ENCODE results near the gene VSX1.

DNA sequence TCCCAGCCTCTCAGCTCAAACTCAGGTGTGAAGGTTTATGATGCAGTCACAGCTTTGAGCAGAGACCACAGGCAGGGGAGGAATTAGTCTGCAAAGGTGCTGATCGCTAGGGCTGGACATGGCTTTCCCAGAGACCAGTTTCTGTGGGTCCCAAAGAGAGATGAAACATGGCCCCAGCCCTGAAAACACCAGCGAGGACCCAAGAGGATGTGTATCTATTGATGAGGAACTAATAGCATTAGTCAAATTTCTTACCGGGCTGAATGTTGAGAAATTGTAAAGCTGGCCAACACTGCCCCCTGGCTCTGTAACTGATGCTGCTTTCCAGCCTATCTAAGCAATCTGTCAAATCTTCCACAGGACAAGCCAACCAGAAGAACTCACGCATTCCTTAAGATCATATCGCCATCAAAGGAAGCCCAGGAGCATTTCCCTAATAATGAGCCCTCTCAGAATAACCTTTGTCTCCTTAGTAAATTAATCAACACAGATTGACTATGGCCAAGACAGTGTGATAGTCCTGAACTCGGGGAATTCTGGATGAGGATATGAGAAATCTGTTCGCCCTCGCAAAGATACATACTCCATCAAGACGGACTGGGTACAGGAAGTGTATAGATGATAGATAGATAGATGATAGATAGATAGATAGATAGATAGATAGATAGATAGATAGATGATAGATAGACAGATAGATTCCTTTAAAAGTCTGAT, 16.2 kb downstream of the VSX1 start:
- TF ChIP-seq, protein P1, sequence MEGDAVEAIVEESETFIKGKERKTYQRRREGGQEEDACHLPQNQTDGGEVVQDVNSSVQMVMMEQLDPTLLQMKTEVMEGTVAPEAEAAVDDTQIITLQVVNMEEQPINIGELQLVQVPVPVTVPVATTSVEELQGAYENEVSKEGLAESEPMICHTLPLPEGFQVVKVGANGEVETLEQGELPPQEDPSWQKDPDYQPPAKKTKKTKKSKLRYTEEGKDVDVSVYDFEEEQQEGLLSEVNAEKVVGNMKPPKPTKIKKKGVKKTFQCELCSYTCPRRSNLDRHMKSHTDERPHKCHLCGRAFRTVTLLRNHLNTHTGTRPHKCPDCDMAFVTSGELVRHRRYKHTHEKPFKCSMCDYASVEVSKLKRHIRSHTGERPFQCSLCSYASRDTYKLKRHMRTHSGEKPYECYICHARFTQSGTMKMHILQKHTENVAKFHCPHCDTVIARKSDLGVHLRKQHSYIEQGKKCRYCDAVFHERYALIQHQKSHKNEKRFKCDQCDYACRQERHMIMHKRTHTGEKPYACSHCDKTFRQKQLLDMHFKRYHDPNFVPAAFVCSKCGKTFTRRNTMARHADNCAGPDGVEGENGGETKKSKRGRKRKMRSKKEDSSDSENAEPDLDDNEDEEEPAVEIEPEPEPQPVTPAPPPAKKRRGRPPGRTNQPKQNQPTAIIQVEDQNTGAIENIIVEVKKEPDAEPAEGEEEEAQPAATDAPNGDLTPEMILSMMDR (IDR thresholded peaks at IDR 0.05) = peak; percentile 75 to 92 (median 82)
- TF ChIP-seq POLR2AphosphoS5 (IDR thresholded peaks at IDR 0.05; ENCODE audit: insufficient read depth in 1 of 2, low read depth in 1 of 2) = peak in 1 of 2 donors; percentile 67
- no peak for TF ChIP-seq POLR2A (IDR thresholded peaks at IDR 0.05)
